Limb (tissue), 2 donors: ENCODE measurements around the gene UNKL.

ENCODE experiments used
- DNase-seq, 2 donors: peaks; one replicate each; pipeline ENCODE4 v3.0.0-alpha.2; 2016; ENCODE audit errors: extremely low spot score in 2 of 2

The UNKL gene

DNA sequence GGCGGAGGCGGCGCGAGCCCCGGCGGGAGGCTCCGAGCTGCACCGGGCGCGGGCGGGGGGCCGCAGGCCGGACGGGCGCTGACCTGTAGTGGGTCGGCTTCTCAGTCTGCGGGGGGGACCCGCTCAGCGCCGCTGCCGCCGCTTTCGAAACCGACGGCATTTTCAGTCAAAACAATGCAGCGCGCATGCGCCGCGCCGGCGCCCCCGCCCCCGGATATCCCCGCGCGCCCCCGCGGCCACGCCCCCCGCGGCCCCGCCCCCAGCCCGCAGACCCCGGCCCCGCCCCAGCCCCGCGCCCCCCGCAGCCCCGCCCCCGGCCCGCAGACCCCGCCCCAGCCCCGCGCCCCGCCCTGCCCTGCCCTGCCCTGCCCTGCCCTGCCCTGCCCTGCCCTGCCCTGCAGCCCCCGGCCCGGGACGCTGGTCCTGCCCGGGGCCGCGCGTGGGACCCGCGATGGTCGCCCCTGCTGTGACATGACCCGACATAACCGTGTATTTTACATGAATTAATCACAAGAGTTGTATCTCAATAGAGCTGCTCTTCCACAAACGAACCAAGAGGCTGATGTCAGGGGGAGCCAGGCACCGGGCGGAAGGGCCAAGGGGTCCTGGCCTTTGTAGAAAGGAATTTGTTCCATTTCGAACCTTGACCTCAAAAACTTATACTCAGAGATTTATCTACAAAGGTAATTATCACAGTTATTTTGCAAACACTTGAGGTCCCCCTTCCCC, at the start of gene UNKL:
UNKL (minus strand) TSS at position 173 of the 729 bp plus-strand sequence; CDS start at position 160, 13 bp downstream.
- peak; percentile 52 to 92 for DNase-seq

- no peak for DNase-seq
These were observed 46.6 kb upstream of the UNKL start for GRCh38 chr16:1461146-1461545.

DNA sequence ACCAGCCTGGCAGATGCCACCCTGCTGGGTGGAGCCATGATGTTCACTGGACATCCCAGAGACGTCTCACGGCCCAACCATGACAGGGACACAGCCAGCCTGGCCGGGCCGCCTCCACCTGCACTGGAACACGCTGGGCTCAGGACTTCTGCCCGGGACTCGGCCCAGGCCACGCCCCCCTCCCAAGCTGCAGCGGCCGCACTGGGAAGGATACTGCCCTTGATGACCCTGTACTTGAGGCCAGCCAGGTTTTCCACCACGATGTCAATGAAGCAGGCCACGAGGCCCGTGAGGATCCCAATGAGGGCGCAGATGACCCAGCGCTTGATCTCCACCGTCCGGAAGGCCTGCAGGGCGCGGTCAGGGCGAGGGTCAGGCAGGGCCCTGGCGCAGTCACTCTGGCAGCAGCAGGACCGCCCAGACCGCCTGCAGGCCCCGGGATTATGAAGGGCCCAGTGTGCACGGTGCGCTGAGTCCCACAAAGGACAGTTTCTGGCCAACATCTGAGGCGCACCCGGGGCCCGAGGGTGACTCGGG, 46.2 kb upstream of the UNKL start:
- no peak for DNase-seq

GRCh38 chr16:1459967-1460366, 45.5 kb upstream of the UNKL start:
- no peak for DNase-seq

DNA sequence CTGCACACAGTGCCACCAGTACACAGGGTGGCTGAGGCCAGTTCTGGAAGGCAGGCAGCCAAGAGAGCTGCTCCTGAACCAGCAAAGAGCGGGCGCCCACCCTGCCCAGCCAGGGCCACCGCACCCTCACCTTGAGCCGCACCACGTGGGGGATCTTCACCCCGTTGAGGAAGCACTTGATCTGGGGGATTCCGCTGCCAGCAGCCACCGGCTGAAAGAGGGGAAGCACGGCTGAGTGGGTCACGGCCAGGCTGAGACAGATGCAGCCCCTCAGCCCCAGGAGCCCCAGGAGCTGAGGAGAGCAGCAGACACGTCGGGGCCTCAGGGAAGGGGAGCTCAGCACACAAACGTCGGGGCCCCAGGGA, 44.5 kb upstream of the UNKL start:
- DNase-seq = no peak

- DNase-seq = no peak
These were observed 44.0 kb upstream of the UNKL start for GRCh38 chr16:1458336-1458976.

DNA sequence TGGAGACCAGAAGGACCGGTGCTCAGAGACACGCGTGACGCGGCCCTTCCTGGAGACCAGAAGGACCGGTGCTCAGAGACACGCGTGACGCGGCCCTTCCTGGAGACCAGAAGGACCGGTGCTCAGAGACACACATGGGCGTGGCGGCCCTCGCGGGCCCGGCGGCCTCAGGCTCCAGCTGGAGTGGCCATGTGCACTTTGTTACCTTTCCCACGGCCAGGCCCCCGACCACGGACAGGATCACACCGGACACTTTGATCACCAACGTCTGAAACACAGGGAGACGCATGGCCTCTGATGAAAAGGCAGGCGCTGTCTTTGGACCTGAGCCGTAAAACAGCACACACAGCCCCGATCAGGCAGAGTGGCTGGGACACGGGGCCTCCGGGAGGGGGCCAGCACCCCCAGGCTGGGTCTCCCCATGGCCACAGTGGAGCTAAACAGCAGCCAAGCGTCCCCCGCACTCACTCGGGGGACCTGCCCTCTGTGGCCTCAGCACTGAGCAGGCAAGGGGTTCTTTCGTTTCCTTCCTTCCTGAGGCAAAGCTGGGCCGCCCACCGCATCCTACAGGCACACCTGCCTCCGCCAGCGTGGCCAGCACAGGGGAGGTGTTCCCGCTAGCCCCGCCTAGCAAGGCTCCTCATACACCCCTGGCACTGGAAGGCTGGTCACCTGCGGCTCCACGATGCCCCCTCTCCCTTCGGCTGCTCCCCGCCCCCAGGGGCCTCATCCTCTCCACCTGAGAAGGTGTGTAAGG, 43.2 kb upstream of the UNKL start:
- no peak for DNase-seq

DNA sequence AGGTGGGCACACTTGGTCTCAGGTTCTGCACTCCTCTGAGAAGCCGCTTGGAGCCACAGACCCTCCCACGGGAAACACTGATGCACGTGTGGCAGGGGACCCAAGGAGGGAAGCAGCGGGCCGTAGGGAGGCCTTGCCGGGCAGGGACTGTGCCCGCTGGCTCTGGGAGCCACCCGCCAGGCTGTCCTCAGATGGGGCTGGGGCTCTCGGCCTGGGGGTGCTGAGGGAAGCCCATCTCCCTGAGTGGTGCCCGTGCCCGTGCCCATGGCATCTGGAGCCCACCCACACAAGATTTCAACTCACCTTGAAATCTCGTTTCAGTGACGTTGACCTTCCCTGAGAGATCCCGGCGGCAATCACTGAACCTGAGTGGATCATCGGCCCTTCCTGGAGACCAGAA, 42.4 kb upstream of the UNKL start:
- DNase-seq = no peak

DNA sequence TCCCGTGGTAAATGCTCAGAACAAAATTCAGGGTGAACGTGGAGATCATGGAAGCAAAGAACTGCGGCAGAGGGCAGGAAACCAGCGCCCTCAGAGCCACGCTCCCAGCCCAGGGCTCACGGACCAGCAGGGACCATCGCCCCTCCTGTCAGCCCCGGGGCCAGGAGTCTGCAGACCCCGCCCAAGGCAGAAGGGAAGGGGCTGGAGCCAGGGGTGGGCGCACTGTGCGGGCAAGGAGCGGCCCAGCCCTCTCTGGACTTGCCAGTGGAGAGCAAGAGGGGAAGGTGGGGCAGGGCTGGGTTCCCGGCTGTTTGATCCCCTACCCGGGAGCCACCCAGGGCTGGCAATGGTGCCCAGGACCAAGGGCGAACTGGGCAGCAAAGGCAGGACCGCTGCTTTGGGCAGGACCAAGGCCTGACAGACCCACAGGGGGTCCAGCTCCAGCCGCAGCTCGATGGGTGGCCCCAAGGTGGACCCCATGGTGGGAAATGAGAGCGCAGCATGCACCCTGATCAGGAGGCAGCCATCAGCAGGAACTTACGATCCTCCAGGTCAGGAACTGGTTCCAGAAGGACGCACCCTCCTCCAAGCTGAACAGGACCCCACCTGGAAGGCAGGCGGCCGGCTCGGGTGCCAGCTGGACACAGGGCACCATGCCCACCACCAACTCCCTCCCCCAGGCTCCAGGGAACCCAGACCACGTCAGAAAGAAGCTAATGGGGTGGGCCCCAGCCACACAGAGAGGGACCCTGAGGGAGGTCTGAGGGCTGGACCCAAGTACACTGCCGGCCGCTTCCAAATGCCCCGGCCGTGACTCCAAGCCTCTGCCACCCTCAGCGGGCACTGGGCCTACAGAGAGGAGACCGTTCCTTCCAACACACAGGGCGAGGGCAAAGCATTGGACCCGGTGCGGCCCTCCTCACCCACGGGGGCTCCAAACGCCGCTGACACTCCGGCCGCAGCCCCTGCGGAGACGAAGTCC, 41.0 kb upstream of the UNKL start:
- DNase-seq = no peak

DNA sequence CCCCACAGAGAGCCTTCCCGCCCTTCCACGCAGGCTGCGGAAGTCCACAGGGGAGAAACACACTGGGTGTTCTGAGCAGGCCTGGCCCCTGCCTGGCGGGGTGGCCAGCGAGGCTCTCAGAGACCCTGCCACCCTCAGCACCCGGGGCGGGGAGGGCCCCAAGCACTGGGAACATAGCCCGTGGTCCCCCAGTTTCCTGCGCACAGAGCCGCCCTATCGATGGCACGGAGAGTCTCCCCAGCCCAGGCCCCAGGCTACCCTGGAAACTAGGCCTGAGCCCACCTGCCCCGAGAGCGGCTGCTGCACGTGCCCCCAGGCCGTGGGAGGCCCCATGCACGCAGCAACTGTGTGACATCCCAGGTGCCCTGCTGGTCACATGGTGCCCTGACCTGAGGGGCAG, 40.1 kb upstream of the UNKL start:
- DNase-seq = no peak

GRCh38 chr16:1453316-1453715, 38.8 kb upstream of the UNKL start:
- no peak for DNase-seq

DNA sequence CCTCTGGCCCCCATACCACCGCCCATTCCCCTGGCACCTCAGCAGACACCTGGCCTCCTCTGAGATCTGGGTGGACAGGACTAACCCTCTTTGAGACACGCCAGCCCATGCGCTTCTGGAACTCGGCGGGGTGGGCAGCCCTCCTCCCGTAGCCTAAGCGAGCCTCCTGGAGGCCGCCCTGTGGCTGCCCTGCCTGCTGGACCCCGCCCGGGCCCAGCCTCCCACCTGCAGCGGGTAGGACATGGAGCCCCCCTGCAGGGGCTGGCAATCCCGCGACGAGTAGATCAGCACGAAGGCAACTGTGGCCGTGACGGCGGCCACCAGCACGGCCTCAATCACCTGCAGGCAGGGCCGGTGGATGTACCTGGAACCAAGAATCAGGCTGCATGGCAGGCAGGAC, 38.0 kb upstream of the UNKL start:
- DNase-seq = no peak

GRCh38 chr16:1451702-1452392, 37.3 kb upstream of the UNKL start:
- DNase-seq = no peak

DNA sequence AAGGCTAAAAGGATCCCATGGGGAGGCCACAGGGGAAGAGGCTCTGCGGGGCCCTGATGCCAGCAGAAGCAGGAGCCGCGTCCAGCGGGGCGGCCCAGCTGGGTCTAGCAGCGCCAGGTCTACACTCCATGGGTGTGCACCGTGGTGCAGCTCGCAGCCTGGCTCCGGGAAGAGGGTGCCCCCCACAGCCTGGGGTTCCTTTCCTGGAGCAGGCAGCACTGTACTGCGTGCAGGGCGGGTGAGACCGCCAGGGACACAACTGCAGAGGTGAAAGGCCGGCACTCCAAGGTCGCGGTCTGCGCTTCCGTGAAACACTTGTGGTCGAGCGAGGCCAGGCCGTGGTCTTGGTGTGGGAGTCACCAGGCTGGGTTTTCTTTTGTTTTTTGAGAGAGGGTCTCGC, 36.3 kb upstream of the UNKL start:
- no peak for DNase-seq

DNA sequence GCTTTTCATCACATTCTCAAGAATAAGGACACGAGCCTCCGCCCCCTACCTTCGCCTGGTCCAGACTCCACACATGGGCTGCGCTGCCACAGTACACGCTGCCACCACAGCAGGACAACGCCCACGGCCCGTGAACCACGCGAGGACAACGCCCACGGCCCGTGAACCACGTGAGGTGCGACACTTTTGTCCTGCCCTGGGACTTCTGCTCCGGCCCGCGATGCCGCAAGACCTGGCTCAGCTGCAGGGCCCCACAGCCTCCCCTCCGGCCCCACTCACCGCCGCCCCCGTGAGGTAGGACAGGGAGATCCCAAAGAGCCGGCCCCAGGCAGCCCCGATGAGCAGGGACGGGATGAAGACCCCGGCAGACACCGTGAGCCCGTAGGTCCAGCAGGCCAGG, 35.7 kb upstream of the UNKL start:
- no peak for DNase-seq

GRCh38 chr16:1449201-1449788, 34.8 kb upstream of the UNKL start:
- DNase-seq = no peak

DNA sequence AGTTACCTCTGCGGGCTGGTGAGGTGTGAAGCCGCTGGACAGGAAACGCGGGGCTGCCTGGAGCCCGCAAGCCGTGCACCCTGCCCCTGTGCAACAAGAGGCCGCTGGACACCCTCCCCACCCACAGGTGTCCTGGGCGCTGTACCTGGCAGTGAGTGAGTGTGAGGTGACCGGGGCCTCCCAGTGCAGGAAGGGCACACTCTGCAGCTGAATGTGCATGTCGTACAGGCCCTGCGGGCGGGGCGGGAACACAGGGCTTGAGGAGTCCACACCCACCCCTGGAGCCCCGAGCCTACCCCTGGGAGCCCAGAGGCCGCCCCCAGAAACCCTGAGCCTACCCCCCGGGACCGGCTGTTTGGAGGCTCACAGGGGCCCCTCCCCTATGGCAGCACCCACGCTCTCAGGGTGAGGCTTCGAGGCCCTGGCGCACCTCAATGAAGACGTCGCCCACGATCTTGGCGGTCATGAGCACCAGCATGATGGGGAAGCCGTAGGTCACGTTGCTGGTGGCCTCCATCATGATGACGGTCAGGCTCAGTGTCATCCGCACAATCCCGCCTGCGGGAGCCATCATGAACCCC, 34.1 kb upstream of the UNKL start:
- no peak for DNase-seq

GRCh38 chr16:1447965-1448364, 33.5 kb upstream of the UNKL start:
- DNase-seq = no peak

DNA sequence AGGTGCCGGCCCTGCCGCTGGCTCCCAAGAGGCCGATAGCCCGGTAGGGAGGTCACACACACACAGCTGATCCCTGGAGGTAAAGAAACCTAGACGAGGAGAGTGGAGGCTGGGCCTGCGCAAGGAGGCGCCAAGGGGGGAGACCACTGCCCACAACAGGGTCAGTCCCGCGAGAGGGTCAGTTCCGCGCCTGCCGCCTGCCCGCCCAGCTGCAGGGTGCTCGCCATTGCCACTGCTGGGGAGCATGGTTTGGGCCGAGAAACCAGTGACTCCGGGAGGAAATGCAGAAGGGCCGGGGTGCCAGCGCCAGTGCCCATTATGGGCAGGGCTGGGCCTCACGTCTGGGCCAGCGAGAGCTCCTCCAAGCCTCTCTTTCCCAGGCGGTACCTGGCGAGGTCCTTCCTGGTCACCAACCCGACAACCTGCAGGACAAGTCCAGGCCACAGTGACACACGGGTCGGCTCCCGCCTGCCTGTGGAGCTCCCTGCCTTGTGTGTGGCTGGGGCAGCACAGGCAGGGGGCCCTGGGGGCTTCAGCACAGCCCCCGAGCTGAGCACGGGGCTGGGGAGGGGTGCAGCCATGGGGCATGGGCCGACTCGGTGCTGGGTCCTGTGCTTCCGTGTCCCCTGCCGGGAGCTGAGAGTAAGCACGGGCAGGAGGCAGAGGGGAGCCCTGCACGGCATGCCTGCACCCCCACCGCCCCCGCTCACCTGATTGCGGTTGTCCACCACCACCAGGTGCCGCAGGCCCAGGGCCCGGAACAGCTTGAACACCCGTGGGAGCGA, 32.0 kb upstream of the UNKL start:
- no peak for DNase-seq
